SK-N-MC (cell line): ENCODE measurements around the gene GAK.
"Not testable (repeated sequence)": the region's sequence is repeated elsewhere in the genome, so short reads cannot be mapped to it uniquely, and the experiment has no call there.

Experiments
- EZH2 ChIP-seq: fragments of 200-600 bp; sonication (generic); IDR thresholded peaks from one replicate; pipeline ENCODE4 v1.6.1; 2017; ENCODE audit warnings: antibody characterized with exemption
- FOXP2 ChIP-seq: optimal IDR thresholded peaks from 2 replicates; pipeline ENCODE3; 2011; ENCODE audit warnings: mild to moderate bottlenecking, moderate library complexity; ENCODE audit not compliant: insufficient read depth; ENCODE audit errors: extremely low read length, control extremely low read depth
- POLR2AphosphoS5 ChIP-seq: IDR thresholded peaks from 2 replicates; pipeline ENCODE4 v1.6.1; 2012; ENCODE audit warnings: mild to moderate bottlenecking, low read depth, low read length, borderline replicate concordance

- not testable (repeated sequence) for TF ChIP-seq EZH2, POLR2AphosphoS5, FOXP2
Observed at GRCh38 chr4:806979-807378, 125.1 kb downstream of the GAK start.
